Measurements from ENCODE around the gene SLC35D2.

SLC35D2 gene

DNA sequence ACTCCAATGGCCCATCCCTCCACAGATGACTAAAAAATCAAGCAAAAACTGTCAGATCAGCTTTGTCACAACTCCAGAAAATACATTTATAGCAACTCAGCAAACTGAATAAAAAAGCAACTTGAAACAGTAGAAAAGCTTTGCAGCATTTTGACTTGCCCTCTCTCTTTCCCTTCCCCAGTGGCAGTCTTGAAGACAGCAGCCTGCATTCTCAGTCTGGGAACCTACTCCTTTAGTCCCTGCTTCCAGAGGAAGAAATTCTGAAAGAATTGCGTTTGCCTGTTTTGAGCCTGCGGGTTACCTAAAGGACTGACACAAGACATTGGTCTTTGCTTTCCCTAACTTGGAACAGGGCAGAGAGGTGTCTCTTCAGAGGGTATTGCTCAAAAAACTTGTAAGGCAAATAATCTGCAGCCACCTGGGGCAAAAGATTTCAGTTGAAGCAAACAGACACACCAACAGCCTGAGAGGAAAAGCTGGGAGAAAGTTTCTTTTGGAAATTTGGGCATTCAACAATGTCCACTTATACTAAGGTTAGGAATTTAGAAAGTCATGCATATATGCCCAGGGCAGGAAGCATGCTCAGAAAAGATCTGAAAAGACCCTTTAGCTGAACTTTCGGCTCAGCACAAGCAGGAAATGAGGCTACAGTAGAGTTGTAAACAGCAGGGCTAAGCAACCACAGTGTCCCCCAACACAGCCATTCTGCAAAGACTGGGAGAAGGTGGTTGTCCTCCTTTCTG lies 15.2 kb upstream of the SLC35D2 start:
- H3K9me3 ChIP-seq (ENCODE audit: insufficient read depth, low read length), result no peaks in the 10 kb centered on the region
- H2AFZ ChIP-seq (ENCODE audit: low read depth, low read length, severe bottlenecking), result no peak overlapping the region
- H3K9ac ChIP-seq (ENCODE audit: low read length), result no peak overlapping the region
- peaks cover 4% of the 10 kb centered on the region; the same call in 1 of the 2 replicates for H3F3A ChIP-seq (ENCODE audit: insufficient read depth)
- H3K27me3 ChIP-seq (ENCODE audit: low read length), result no peaks in the 10 kb centered on the region
- H3K79me2 ChIP-seq (ENCODE audit: insufficient read depth, low read length), result peaks cover 73% of the 10 kb centered on the region
- H3K27ac ChIP-seq (ENCODE audit: low read depth, low read length), result no peak overlapping the region
- no peak overlapping the region for H3K4me2 ChIP-seq (ENCODE audit: low read depth, low read length, poor library complexity, severe bottlenecking)
- H4K20me1 ChIP-seq (ENCODE audit: low read depth, low read length), result peaks cover 48% of the 10 kb centered on the region
- peaks cover 22% of the 10 kb centered on the region for H3K36me3 ChIP-seq (ENCODE audit: low read length)
- TF ChIP-seq CTCF (IDR thresholded peaks at IDR 0.05; ENCODE audit: insufficient read depth, low read length, poor library complexity, severe bottlenecking) (no peak), EZH2phosphoT487 (conservative IDR thresholded peaks at IDR 0.05; ENCODE audit: low read length) (no peak)
- H3K9me2 ChIP-seq (replicated peaks; ENCODE audit: insufficient read depth, low read length), result no peaks in the 10 kb centered on the region
- H3K4me3 ChIP-seq (ENCODE audit: insufficient read depth, low read length, poor library complexity, severe bottlenecking), result no peak overlapping the region

DNA sequence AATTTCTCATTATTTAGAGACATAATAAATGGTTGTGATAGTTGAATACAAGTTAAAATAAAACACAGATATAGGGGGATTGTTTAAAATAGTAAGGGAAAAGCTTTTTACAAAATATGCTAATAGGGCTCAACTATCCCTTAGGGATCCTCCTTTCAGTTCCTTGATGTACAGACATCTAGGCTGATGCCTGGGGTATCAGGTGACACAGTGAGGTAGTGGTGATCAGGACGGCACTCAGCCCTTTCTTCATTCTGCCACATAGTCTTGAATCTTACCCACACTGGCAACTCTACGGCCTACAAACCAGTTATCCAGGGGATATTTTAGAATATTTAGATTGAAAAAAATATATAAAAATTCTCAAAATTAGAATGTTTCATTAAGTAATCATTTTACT lies 12.5 kb upstream of the SLC35D2 start:
- H3K27ac ChIP-seq (ENCODE audit: low read depth, low read length), result no peak overlapping the region
- no peak overlapping the region for H3K9ac ChIP-seq (ENCODE audit: low read length)
- no peaks in the 10 kb centered on the region for H3K27me3 ChIP-seq (ENCODE audit: low read length)
- no peaks in the 10 kb centered on the region for H3K9me2 ChIP-seq (replicated peaks; ENCODE audit: insufficient read depth, low read length)
- H3K36me3 ChIP-seq (ENCODE audit: low read length), result peaks cover 37% of the 10 kb centered on the region
- no peak overlapping the region for H2AFZ ChIP-seq (ENCODE audit: low read depth, low read length, severe bottlenecking)
- H3K79me2 ChIP-seq (ENCODE audit: insufficient read depth, low read length), result peaks cover 48% of the 10 kb centered on the region
- H3K4me2 ChIP-seq (ENCODE audit: low read depth, low read length, poor library complexity, severe bottlenecking), result no peak overlapping the region
- peaks cover 4% of the 10 kb centered on the region; the same call in 1 of the 2 replicates for H3F3A ChIP-seq (ENCODE audit: insufficient read depth)
- no peaks in the 10 kb centered on the region for H3K9me3 ChIP-seq (ENCODE audit: insufficient read depth, low read length)
- peaks cover 36% of the 10 kb centered on the region for H4K20me1 ChIP-seq (ENCODE audit: low read depth, low read length)
- TF ChIP-seq EZH2phosphoT487 (conservative IDR thresholded peaks at IDR 0.05; ENCODE audit: low read length), result no peak
- TF ChIP-seq CTCF (IDR thresholded peaks at IDR 0.05; ENCODE audit: insufficient read depth, low read length, poor library complexity, severe bottlenecking), result no peak
- H3K4me3 ChIP-seq (ENCODE audit: insufficient read depth, low read length, poor library complexity, severe bottlenecking), result no peak overlapping the region

- TF ChIP-seq CTCF (IDR thresholded peaks at IDR 0.05; ENCODE audit: insufficient read depth, low read length, poor library complexity, severe bottlenecking) (no peak), EZH2phosphoT487 (conservative IDR thresholded peaks at IDR 0.05; ENCODE audit: low read length) (no peak)
- no peaks in the 10 kb centered on the region for H3K27me3 ChIP-seq (ENCODE audit: low read length)
- peaks cover 4% of the 10 kb centered on the region; the same call in 1 of the 2 replicates for H3F3A ChIP-seq (ENCODE audit: insufficient read depth)
- no peak overlapping the region for H3K4me3 ChIP-seq (ENCODE audit: insufficient read depth, low read length, poor library complexity, severe bottlenecking)
- H4K20me1 ChIP-seq (ENCODE audit: low read depth, low read length), result peaks cover 26% of the 10 kb centered on the region
- H2AFZ ChIP-seq (ENCODE audit: low read depth, low read length, severe bottlenecking), result no peak overlapping the region
- no peak overlapping the region for H3K9ac ChIP-seq (ENCODE audit: low read length)
- H3K4me2 ChIP-seq (ENCODE audit: low read depth, low read length, poor library complexity, severe bottlenecking), result no peak overlapping the region
- peaks cover 44% of the 10 kb centered on the region for H3K36me3 ChIP-seq (ENCODE audit: low read length)
- no peaks in the 10 kb centered on the region for H3K9me2 ChIP-seq (replicated peaks; ENCODE audit: insufficient read depth, low read length)
- no peak overlapping the region for H3K27ac ChIP-seq (ENCODE audit: low read depth, low read length)
- no peaks in the 10 kb centered on the region for H3K9me3 ChIP-seq (ENCODE audit: insufficient read depth, low read length)
- H3K79me2 ChIP-seq (ENCODE audit: insufficient read depth, low read length), result peaks cover 38% of the 10 kb centered on the region
Measured at GRCh38 chr9:96394832-96395496, 11.5 kb upstream of the SLC35D2 start.

Data from SU-DHL-6 (cell line).